ENCODE results near the gene NDUFAF3. TPM values are rescaled to one million over a fixed set of nuclear protein-coding genes. Genes with fewer than 3 reads are reported as not detected.

Gene NDUFAF3
- total and polyA plus RNA-seq, 2 donors (not counting 3 experiments of a cell fraction or from before 2014, with no cell fraction given), result 91.1 to 91.4 TPM

DNA sequence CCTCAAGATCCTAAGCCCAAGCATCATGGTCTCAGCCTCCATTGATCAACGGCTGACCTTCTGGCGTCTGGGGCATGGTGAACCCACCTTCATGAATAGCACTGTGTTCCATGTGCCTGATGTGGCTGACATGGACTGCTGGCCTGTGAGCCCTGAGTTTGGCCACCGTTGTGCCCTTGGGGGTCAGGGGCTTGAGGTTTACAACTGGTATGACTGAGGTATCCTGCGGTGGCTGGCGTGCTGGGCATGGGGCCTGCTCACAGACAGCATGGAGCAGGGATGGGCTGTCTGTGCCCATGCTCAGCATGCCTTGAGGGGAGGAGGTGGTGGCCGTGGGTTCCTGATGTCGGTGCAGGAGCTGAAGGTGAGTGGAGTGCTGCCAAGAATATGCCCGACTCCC is 6.8 kb upstream of the NDUFAF3 start:
- H3K36me3 ChIP-seq (ENCODE audit: control insufficient read depth in 2 of 2, extremely low read depth in 1 of 2, insufficient read depth in 2 of 2, low read length in 2 of 2), result peaks cover 5 to 51% of the 10 kb centered on the region in 2 experiments
- POLR2A ChIA-PET, result interaction anchor here (4.2 kb wide), 1 partner anchor 7 kb away, joined by 17 read pairs; the partner anchor contains the start of gene WDR6

More for the DNA sequence above, 6.8 kb upstream of the NDUFAF3 start:
- Histone ChIP-seq H3K4me1 (ENCODE audit: control insufficient read depth, extremely low read depth, insufficient read depth, low read length) (peaks cover 18% of the 10 kb centered on the region), H3K4me2 (ENCODE audit: insufficient read depth, low read length) (no peak overlapping the region), H3K9me3 (replicated peaks; ENCODE audit: control insufficient read depth, insufficient read depth, low read length) (no peaks in the 10 kb centered on the region), H3K27me3 (ENCODE audit: control insufficient read depth in 2 of 2, insufficient read depth in 2 of 2, low read length in 2 of 2) (no peaks in the 10 kb centered on the region), H2AFZ (ENCODE audit: low read depth, low read length) (no peak overlapping the region), H3K27ac (ENCODE audit: insufficient read depth, low read depth, low read length) (no peak overlapping the region), H3K79me2 (ENCODE audit: control insufficient read depth, insufficient read depth, low read length) (peaks cover 23% of the 10 kb centered on the region), H3K9ac (replicated peaks; ENCODE audit: extremely low read depth, insufficient read depth, low read length) (no peak overlapping the region), H4K20me1 (replicated peaks; ENCODE audit: control insufficient read depth, extremely low read depth, insufficient read depth, low read length) (no peaks in the 10 kb centered on the region), H3K4me3 (replicated peaks in 1 of 3; ENCODE audit: insufficient read depth in 1 of 3, low read depth in 1 of 3, low read length in 3 of 3) (no peak overlapping the region), H3K9me1 (replicated peaks; ENCODE audit: control insufficient read depth, extremely low read depth, insufficient read depth, low read length) (no peaks in the 10 kb centered on the region)
- no peak for FAIRE-seq
- no peak for TF ChIP-seq GATA2 (IDR thresholded peaks at IDR 0.05; ENCODE audit: insufficient read depth, insufficient read length, low read depth, low read length)
- no peak for TF ChIP-seq POLR2AphosphoS5 (IDR thresholded peaks at IDR 0.05; ENCODE audit: insufficient read depth, low read depth, low read length)
- TF ChIP-seq EZH2 (IDR thresholded peaks at IDR 0.05; ENCODE audit: borderline replicate concordance, low read depth, low read length, severe bottlenecking), result no peak
- TF ChIP-seq POLR2A (IDR thresholded peaks at IDR 0.05; ENCODE audit: low read depth, low read length), result no peak
- TF ChIP-seq, protein P1, sequence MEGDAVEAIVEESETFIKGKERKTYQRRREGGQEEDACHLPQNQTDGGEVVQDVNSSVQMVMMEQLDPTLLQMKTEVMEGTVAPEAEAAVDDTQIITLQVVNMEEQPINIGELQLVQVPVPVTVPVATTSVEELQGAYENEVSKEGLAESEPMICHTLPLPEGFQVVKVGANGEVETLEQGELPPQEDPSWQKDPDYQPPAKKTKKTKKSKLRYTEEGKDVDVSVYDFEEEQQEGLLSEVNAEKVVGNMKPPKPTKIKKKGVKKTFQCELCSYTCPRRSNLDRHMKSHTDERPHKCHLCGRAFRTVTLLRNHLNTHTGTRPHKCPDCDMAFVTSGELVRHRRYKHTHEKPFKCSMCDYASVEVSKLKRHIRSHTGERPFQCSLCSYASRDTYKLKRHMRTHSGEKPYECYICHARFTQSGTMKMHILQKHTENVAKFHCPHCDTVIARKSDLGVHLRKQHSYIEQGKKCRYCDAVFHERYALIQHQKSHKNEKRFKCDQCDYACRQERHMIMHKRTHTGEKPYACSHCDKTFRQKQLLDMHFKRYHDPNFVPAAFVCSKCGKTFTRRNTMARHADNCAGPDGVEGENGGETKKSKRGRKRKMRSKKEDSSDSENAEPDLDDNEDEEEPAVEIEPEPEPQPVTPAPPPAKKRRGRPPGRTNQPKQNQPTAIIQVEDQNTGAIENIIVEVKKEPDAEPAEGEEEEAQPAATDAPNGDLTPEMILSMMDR (IDR thresholded peaks at IDR 0.05; ENCODE audit: extremely low read depth in 1 of 2, insufficient read depth in 1 of 2, low read depth in 1 of 2, low read length in 2 of 2), result no peak
- TF ChIP-seq MYC (IDR thresholded peaks at IDR 0.05; ENCODE audit: low read depth, low read length), result no peak
- TF ChIP-seq, protein P2, sequence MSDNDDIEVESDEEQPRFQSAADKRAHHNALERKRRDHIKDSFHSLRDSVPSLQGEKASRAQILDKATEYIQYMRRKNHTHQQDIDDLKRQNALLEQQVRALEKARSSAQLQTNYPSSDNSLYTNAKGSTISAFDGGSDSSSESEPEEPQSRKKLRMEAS (IDR thresholded peaks at IDR 0.05; ENCODE audit: insufficient read depth, insufficient read length), result no peak
- TF ChIP-seq FOS (IDR thresholded peaks at IDR 0.05; ENCODE audit: borderline replicate concordance, insufficient read depth, low read length), result no peak
- no peak for TF ChIP-seq JUN (IDR thresholded peaks at IDR 0.05; ENCODE audit: borderline replicate concordance, insufficient read depth, insufficient read length, low read depth)
- CTCF ChIA-PET, result interaction anchor here (12.8 kb wide), 1 partner anchor 27 kb away, joined by 254 read pairs; the partner anchor contains the start of gene P4HTM
- dilution Hi-C loops (cut with MboI; ENCODE audit: extremely low pct_ligation_motif_present, low sequenced_read_pairs) (no loop called here), intact Hi-C loops (cut with micrococcal nuclease) (no loop called here)
- no TSS peak for BruUV-seq (replicated peaks)
- DNase-seq (ENCODE audit: low read depth, low spot score), result no peak
